Sigmoid colon (tissue), 7 donors: Measurements from ENCODE around the gene PIP5K1A. TPM values are rescaled to one million over a fixed set of nuclear protein-coding genes. Genes with fewer than 3 reads are reported as not detected.

Source experiments
- DNase-seq: peaks from one replicate; pipeline ENCODE4 v3.0.0-alpha.2; 2019
- H3K27ac ChIP-seq, 4 donors: fragments of 200-600 bp; sonication (generic); one replicate each; pipeline ENCODE4 v1.5.1; 2016 to 2019; ENCODE audit warnings: mild to moderate bottlenecking in 1 of 4
- H3K27me3 ChIP-seq, 3 donors: fragments of 200-600 bp; sonication (generic); one replicate each; pipeline ENCODE4 v1.5.1; 2019; ENCODE audit warnings: mild to moderate bottlenecking in 1 of 3
- H3K36me3 ChIP-seq, 4 donors: fragments of 200-600 bp; sonication (generic); one replicate each; pipeline ENCODE4 v1.5.1; 2016 to 2019
- H3K4me1 ChIP-seq, 4 donors: fragments of 200-600 bp; sonication (generic); one replicate each; pipeline ENCODE4 v1.5.1; 2017 to 2019
- H3K4me3 ChIP-seq, 4 donors: fragments of 200-600 bp; sonication (generic); one replicate each; pipeline ENCODE4 v1.5.1; 2017 to 2019; ENCODE audit warnings: mild to moderate bottlenecking in 2 of 4, moderate library complexity in 1 of 4
- H3K9me3 ChIP-seq, 4 donors: fragments of 200-600 bp in 3 of 4; sonication (generic) in 3 of 4; one replicate each; pipeline versions ENCODE4 v1.5.1 to v1.6.1; 2013 to 2019
- CTCF ChIP-seq, 4 experiments: fragments of 450-650 bp in 3 of 4; fragments of 200-600 bp in 1 of 4; IDR thresholded peaks; one replicate each; pipeline ENCODE4 v1.5.1; 2016 to 2019; ENCODE audit warnings: antibody characterized with exemption in 4 of 4, mild to moderate bottlenecking in 3 of 4, moderate library complexity in 2 of 4
- EP300 ChIP-seq, 4 donors: sonication (generic); formaldehyde crosslinking; IDR thresholded peaks; one replicate each; pipeline ENCODE4 v1.6.1; 2017; ENCODE audit warnings: antibody characterized with exemption in 4 of 4
- POLR2A ChIP-seq, 2 donors: fragments of 450-650 bp; IDR thresholded peaks; one replicate each; pipeline ENCODE4 v1.6.1; 2016; ENCODE audit warnings: antibody characterized with exemption in 2 of 2, mild to moderate bottlenecking in 2 of 2, moderate library complexity in 2 of 2
- POLR2AphosphoS5 ChIP-seq, 4 donors: sonication (generic); formaldehyde crosslinking; IDR thresholded peaks; one replicate each; pipeline ENCODE4 v1.6.1; 2017; ENCODE audit warnings: antibody characterized with exemption in 4 of 4
- WGBS, 2 donors: extraction: QIAGEN DNeasy Blood & Tissue Kit; methylation state at CpG; one replicate each; pipeline ENCODE4 v1.1.7; 2013; 5-methylcytosine and 5-hydroxymethylcytosine counted together
- intact Hi-C: fragments of 100-400 bp; cut with DNase I; formaldehyde crosslinking; loops from one replicate; pipeline ENCODE4 v1.15.1; 2023
- polyA plus RNA-seq, 3 donors: library from polyadenylated mRNA; stranded (reverse); fragments of 200-250 nt; gene quantifications; one replicate each; pipeline ENCODE4 v1.2.3, GENCODE V29; 2013
- total RNA-seq, 4 donors: library from RNA; depleted of rRNA; stranded (reverse); fragments of >200 nt; gene quantifications; one replicate each; pipeline ENCODE4 v1.1.0, GENCODE V29; 2016
- donor health status: healthy with polysubstance abuse.
- donor health status: Bipolar disorder and iron deficiency.
- donor health status: healthy.

PIP5K1A gene
- total and polyA plus RNA-seq, 7 donors: 9.6 to 51.5 (median 33.2) TPM

- no peak for DNase-seq
- H3K27me3 ChIP-seq: no peaks in the 10 kb centered on the region
- peaks cover 0 to 7% (median 3%) of the 10 kb centered on the region in 4 donors for H3K4me1 ChIP-seq
- H3K36me3 ChIP-seq: peaks cover 40 to 100% (median 86%) of the 10 kb centered on the region in 4 donors
- H3K4me3 ChIP-seq: no peak overlapping the region
- TF ChIP-seq CTCF (IDR thresholded peaks at IDR 0.05) (no peak), EP300 (IDR thresholded peaks at IDR 0.05) (no peak), POLR2AphosphoS5 (IDR thresholded peaks at IDR 0.05) (no peak), POLR2A (IDR thresholded peaks at IDR 0.05) (no peak)
- WGBS, 2 donors: 90 to 91% methylated on average over 2 of the region's 2 CpGs
- intact Hi-C loops: no loop called here
- no peaks in the 10 kb centered on the region for H3K9me3 ChIP-seq
- H3K27ac ChIP-seq: peak overlapping the region in 1 of 4 donors; percentile 39
Measured at GRCh38 chr1:151242442-151242841, 44.1 kb downstream of the PIP5K1A start.

GRCh38 chr1:151243683-151244216 is 45.4 kb downstream of the PIP5K1A start:
- H3K27ac ChIP-seq: no peak overlapping the region
- WGBS, 2 donors: 82 to 90% methylated on average over 5 of the region's 5 CpGs
- intact Hi-C loops: no loop called here

GRCh38 chr1:151246786-151247185 is 48.4 kb downstream of the PIP5K1A start:
- Histone ChIP-seq H3K36me3 (peaks cover 20 to 86% (median 69%) of the 10 kb centered on the region in 4 donors), H3K27ac (no peak overlapping the region), H3K27me3 (no peaks in the 10 kb centered on the region), H3K9me3 (no peaks in the 10 kb centered on the region), H3K4me1 (peaks cover 0 to 2% (median 0%) of the 10 kb centered on the region in 4 donors), H3K4me3 (no peak overlapping the region)
- intact Hi-C loops: no loop called here
- 89 to 93% methylated on average over 2 of the region's 2 CpGs for WGBS, 2 donors
- TF ChIP-seq POLR2A (IDR thresholded peaks at IDR 0.05) (no peak), POLR2AphosphoS5 (IDR thresholded peaks at IDR 0.05) (no peak), CTCF (IDR thresholded peaks at IDR 0.05) (no peak), EP300 (IDR thresholded peaks at IDR 0.05) (no peak)
- DNase-seq: no peak

More at GRCh38 chr1:151243683-151244216, 45.4 kb downstream of the PIP5K1A start:
- H3K27me3 ChIP-seq: no peaks in the 10 kb centered on the region
- no peak overlapping the region for H3K4me3 ChIP-seq
- peaks cover 34 to 100% (median 89%) of the 10 kb centered on the region in 4 donors for H3K36me3 ChIP-seq
- H3K9me3 ChIP-seq: no peaks in the 10 kb centered on the region
- TF ChIP-seq CTCF (IDR thresholded peaks at IDR 0.05): no peak
- no peak for TF ChIP-seq EP300 (IDR thresholded peaks at IDR 0.05)
- no peak for TF ChIP-seq POLR2A (IDR thresholded peaks at IDR 0.05)
- no peak for TF ChIP-seq POLR2AphosphoS5 (IDR thresholded peaks at IDR 0.05)
- DNase-seq: no peak
- H3K4me1 ChIP-seq: peaks cover 0 to 3% (median 0%) of the 10 kb centered on the region in 4 donors

GRCh38 chr1:151251656-151252470 is 53.5 kb downstream of the PIP5K1A start:
- Histone ChIP-seq H3K27me3 (no peaks in the 10 kb centered on the region), H3K9me3 (no peaks in the 10 kb centered on the region), H3K36me3 (peaks cover 5 to 36% (median 27%) of the 10 kb centered on the region in 4 donors), H3K4me3 (no peak overlapping the region), H3K27ac (no peak overlapping the region), H3K4me1 (peaks cover 0 to 20% (median 16%) of the 10 kb centered on the region in 4 donors)
- TF ChIP-seq CTCF (IDR thresholded peaks at IDR 0.05): peak; percentile 49 to 84 (median 73)
- TF ChIP-seq POLR2A (IDR thresholded peaks at IDR 0.05): no peak
- WGBS, 2 donors: 59 to 67% methylated on average over 16 of the region's 16 CpGs
- intact Hi-C loops: no loop called here
- DNase-seq: peak; percentile 77
